OCI-LY7 (cell line): ENCODE results near the gene CABLES1. TPM values are rescaled to one million over a fixed set of nuclear protein-coding genes. Genes with fewer than 3 reads are reported as not detected.

Experiments
- BruUV-seq: library from RNA; stranded (reverse); fragments of 400-500 nt; replicated peaks from 2 replicates; lab custom pipeline; 2021; lab: Mats Ljungman, UMichigan
- CTCF ChIA-PET: fragments of 300-600 bp; sonication (Branson Sonifier 250); formaldehyde crosslinking; loops from one replicate; lab custom pipeline; 2022; ENCODE audit warnings: antibody characterized with exemption; ENCODE audit not compliant: unreplicated experiment; lab: Charles Lee
- POLR2A ChIA-PET: fragments of 300-600 bp; sonication (Branson Sonifier 250); formaldehyde crosslinking; loops from one replicate; lab custom pipeline; 2022; ENCODE audit warnings: antibody characterized with exemption; lab: Charles Lee
- DNase-seq: peaks from one replicate; pipeline ENCODE4 v3.0.0-alpha.2; 2015; ENCODE audit warnings: low spot score
- H2AFZ ChIP-seq: fragments of 200-600 bp; sonication (generic), shearing (Covaris generic); 2 replicates; pipeline ENCODE4 v1.6.1; 2014; ENCODE audit warnings: mild to moderate bottlenecking, antibody characterized with exemption, low read length, moderate library complexity
- H3K27ac ChIP-seq: fragments of 200-600 bp; sonication (generic); 2 replicates; pipeline ENCODE4 v1.5.1; 2014; ENCODE audit warnings: mixed run types, low read depth, mild to moderate bottlenecking, moderate library complexity, low read length, inconsistent platforms; ENCODE audit not compliant: poor library complexity, severe bottlenecking
- H3K36me3 ChIP-seq: fragments of 200-600 bp; sonication (generic); 2 replicates; pipeline ENCODE4 v1.6.1; 2014; ENCODE audit warnings: mild to moderate bottlenecking, antibody characterized with exemption, low read length, moderate library complexity, mixed read lengths; ENCODE audit not compliant: insufficient read depth
- H3K4me1 ChIP-seq: fragments of 200-600 bp; sonication (generic); 2 replicates; pipeline ENCODE4 v1.5.1; 2014; ENCODE audit warnings: mild to moderate bottlenecking, low read length; ENCODE audit not compliant: insufficient read depth, poor library complexity, severe bottlenecking
- H3K4me2 ChIP-seq: fragments of 200-600 bp; sonication (generic); 2 replicates; pipeline ENCODE4 v1.6.1; 2014; ENCODE audit warnings: mild to moderate bottlenecking, low read length
- H3K4me3 ChIP-seq: fragments of 200-600 bp; sonication (generic); 2 replicates; pipeline ENCODE4 v1.5.1; 2014; ENCODE audit warnings: mild to moderate bottlenecking, low read depth, low read length; ENCODE audit not compliant: poor library complexity, severe bottlenecking
- H3K79me2 ChIP-seq: fragments of 200-600 bp; sonication (generic); 2 replicates; pipeline ENCODE4 v1.6.1; 2016; ENCODE audit warnings: low read depth, mild to moderate bottlenecking, low read length, moderate library complexity, mixed read lengths; ENCODE audit not compliant: insufficient read depth
- H3K9me2 ChIP-seq: fragments of 200-600 bp; sonication (generic); 2 replicates; pipeline ENCODE4 v1.6.1; 2016; ENCODE audit warnings: mild to moderate bottlenecking, low read length, mixed read lengths; ENCODE audit not compliant: insufficient read depth
- H3K9me3 ChIP-seq: fragments of 200-600 bp; sonication (generic); 2 replicates; pipeline ENCODE4 v1.6.1; 2014; ENCODE audit warnings: mild to moderate bottlenecking, mixed run types, low read length, mixed read lengths
- H4K20me1 ChIP-seq: fragments of 200-600 bp; sonication (generic); 2 replicates; pipeline ENCODE4 v1.6.1; 2014; ENCODE audit warnings: mild to moderate bottlenecking, antibody characterized with exemption, low read length, moderate library complexity, mixed read lengths; ENCODE audit not compliant: insufficient read depth
- EZH2phosphoT487 ChIP-seq: fragments of 200-600 bp; sonication (generic); IDR thresholded peaks from 2 replicates; pipeline ENCODE4 v1.6.1; 2018; ENCODE audit warnings: low read depth, borderline replicate concordance, mild to moderate bottlenecking, mixed run types, antibody characterized with exemption, low read length, moderate library complexity, mixed read lengths
- intact Hi-C: fragments of 100-400 bp; cut with micrococcal nuclease; formaldehyde crosslinking; loops from one replicate; pipeline ENCODE4 v1.10.0; 2022; ENCODE audit not compliant: unreplicated experiment
- total RNA-seq, 2 experiments: library from RNA; depleted of rRNA in 1 of 2; stranded (reverse); fragments of >200 nt in 1 of 2; shearing (Covaris generic) in 1 of 2; gene quantifications; 2 replicates each; pipeline ENCODE4 v1.2.3, GENCODE V29; 2014 to 2022
- TF ChIP-seq, protein P1 (sequence below): fragments of 200-600 bp; sonication (generic); conservative IDR thresholded peaks from 2 replicates; pipeline ENCODE4 v1.5.1; 2014; ENCODE audit warnings: mild to moderate bottlenecking, antibody characterized with exemption, low read length, moderate library complexity, mixed read lengths

Gene CABLES1
- total RNA-seq, 2 experiments from 2014 or later: 20.6 to 28.7 TPM

GRCh38 chr18:23260926-23261590 lies 125.8 kb downstream of the CABLES1 start:
- Histone ChIP-seq H3K4me2 (peak overlapping the region; percentile 66), H3K4me3 (no peak overlapping the region), H3K27ac (peak overlapping the region; percentile 60), H2AFZ (no peak overlapping the region; the same call in 1 of the 2 replicates), H3K79me2 (no peaks in the 10 kb centered on the region), H3K9me3 (no peaks in the 10 kb centered on the region), H3K9me2 (no peaks in the 10 kb centered on the region), H3K36me3 (peaks cover 28% of the 10 kb centered on the region; the same call in 1 of the 2 replicates), H4K20me1 (no peaks in the 10 kb centered on the region), H3K4me1 (peaks cover 29% of the 10 kb centered on the region)
- DNase-seq: no peak
- POLR2A ChIA-PET: interaction anchor here (1.0 to 1.8 kb wide), 5 partner anchors 9 to 43 kb away, joined by 3 to 6 read pairs (median 4); no protein-coding TSS in a partner anchor
- no TSS peak for BruUV-seq
- TF ChIP-seq, protein P1, sequence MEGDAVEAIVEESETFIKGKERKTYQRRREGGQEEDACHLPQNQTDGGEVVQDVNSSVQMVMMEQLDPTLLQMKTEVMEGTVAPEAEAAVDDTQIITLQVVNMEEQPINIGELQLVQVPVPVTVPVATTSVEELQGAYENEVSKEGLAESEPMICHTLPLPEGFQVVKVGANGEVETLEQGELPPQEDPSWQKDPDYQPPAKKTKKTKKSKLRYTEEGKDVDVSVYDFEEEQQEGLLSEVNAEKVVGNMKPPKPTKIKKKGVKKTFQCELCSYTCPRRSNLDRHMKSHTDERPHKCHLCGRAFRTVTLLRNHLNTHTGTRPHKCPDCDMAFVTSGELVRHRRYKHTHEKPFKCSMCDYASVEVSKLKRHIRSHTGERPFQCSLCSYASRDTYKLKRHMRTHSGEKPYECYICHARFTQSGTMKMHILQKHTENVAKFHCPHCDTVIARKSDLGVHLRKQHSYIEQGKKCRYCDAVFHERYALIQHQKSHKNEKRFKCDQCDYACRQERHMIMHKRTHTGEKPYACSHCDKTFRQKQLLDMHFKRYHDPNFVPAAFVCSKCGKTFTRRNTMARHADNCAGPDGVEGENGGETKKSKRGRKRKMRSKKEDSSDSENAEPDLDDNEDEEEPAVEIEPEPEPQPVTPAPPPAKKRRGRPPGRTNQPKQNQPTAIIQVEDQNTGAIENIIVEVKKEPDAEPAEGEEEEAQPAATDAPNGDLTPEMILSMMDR: no peak
- no peak for TF ChIP-seq EZH2phosphoT487
- intact Hi-C loops: no loop called here
- CTCF ChIA-PET: interaction anchor here (1.0 kb wide), 1 partner anchor 47 kb away, joined by 3 read pairs; no protein-coding TSS in a partner anchor

GRCh38 chr18:23263551-23264235 lies 128.4 kb downstream of the CABLES1 start:
- BruUV-seq: no TSS peak
- TF ChIP-seq EZH2phosphoT487: no peak
- TF ChIP-seq, protein P1: no peak
- Histone ChIP-seq H4K20me1 (no peaks in the 10 kb centered on the region), H2AFZ (no peak overlapping the region), H3K36me3 (peaks cover 2% of the 10 kb centered on the region), H3K4me2 (no peak overlapping the region), H3K9me3 (no peaks in the 10 kb centered on the region), H3K79me2 (no peaks in the 10 kb centered on the region), H3K4me1 (peaks cover 26% of the 10 kb centered on the region), H3K4me3 (no peak overlapping the region), H3K9me2 (no peaks in the 10 kb centered on the region), H3K27ac (no peak overlapping the region)
- intact Hi-C loops: no loop called here
- no peak for DNase-seq
- CTCF ChIA-PET: no interaction called here
- POLR2A ChIA-PET: interaction anchor here (0.7 to 1.2 kb wide), 2 partner anchors 8 to 649 kb away, joined by 3 to 9 read pairs; no protein-coding TSS in a partner anchor
